Osteocyte (in vitro differentiated cells): ENCODE results near the gene CSF1. TPM values are rescaled to one million over a fixed set of nuclear protein-coding genes. Genes with fewer than 3 reads are reported as not detected.

Experiments used
- DNase-seq: peaks from one replicate; pipeline ENCODE4 v3.0.0; 2021; ENCODE audit warnings: mixed read lengths; ENCODE audit not compliant: unreplicated experiment; ENCODE audit errors: extremely low spot score
- H3K27ac Mint-ChIP-seq: one replicate; pipeline ENCODE4 v1.8.0; 2021; ENCODE audit warnings: mild to moderate bottlenecking, mixed read lengths; ENCODE audit not compliant: unreplicated experiment
- H3K27me3 Mint-ChIP-seq: one replicate; pipeline ENCODE4 v1.8.0; 2021; ENCODE audit warnings: mixed read lengths; ENCODE audit not compliant: unreplicated experiment
- H3K36me3 Mint-ChIP-seq: one replicate; pipeline ENCODE4 v1.8.0; 2021; ENCODE audit warnings: mixed read lengths; ENCODE audit not compliant: unreplicated experiment
- H3K4me1 Mint-ChIP-seq: one replicate; pipeline ENCODE4 v1.8.0; 2021; ENCODE audit warnings: mixed read lengths; ENCODE audit not compliant: unreplicated experiment
- H3K4me3 Mint-ChIP-seq: one replicate; pipeline ENCODE4 v1.8.0; 2021; ENCODE audit warnings: mild to moderate bottlenecking, moderate library complexity, mixed read lengths; ENCODE audit not compliant: unreplicated experiment
- H3K9me3 Mint-ChIP-seq: one replicate; pipeline ENCODE4 v1.8.0; 2021; ENCODE audit warnings: mixed read lengths; ENCODE audit not compliant: unreplicated experiment
- total RNA-seq: library from RNA; stranded (reverse); gene quantifications from 2 replicates; pipeline ENCODE4 v1.2.1, GENCODE V29; 2021
- TF ChIP-seq, protein P1 (sequence below): fragments of 200-600 bp; sonication (generic); IDR thresholded peaks from 2 replicates; pipeline ENCODE4 v1.5.0; 2021; ENCODE audit warnings: antibody characterized with exemption, mild to moderate bottlenecking, moderate library complexity

CSF1 gene
- total RNA-seq, 1 donor from 2014 or later = 27.9 TPM

DNA sequence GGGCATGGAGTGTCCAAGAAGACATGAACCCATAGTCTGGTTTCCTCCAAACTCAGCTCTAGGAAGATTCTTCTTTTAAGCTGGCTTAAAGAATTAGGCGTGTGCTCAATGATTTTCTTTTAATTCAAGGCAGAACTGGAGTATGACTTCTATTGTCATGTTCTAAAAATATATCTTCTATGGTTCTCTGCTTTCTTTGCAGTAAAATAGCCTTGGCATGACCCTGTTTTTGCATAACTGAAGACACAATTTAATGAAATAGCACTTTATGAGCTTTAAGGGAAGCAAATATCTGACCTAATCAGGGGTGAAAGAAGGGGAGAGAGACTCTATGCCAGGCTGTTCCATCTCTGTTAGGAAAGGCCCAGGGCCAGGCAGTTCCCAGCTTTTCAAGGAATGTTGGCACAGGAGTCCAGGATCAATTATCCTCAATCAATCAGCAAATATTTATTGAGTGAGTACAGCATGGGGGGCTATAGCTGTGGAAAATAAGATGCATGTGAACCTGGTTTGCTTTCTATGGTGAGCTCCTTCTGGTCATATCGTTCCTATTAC, 7.2 kb upstream of the CSF1 start:
- Mint-ChIP-seq H3K4me3 (no peak overlapping the region), H3K27me3 (peaks cover 3% of the 10 kb centered on the region), H3K36me3 (no peaks in the 10 kb centered on the region), H3K4me1 (peaks cover 6% of the 10 kb centered on the region), H3K27ac (no peak overlapping the region), H3K9me3 (no peaks in the 10 kb centered on the region)
- DNase-seq = no peak
- TF ChIP-seq, protein P1, sequence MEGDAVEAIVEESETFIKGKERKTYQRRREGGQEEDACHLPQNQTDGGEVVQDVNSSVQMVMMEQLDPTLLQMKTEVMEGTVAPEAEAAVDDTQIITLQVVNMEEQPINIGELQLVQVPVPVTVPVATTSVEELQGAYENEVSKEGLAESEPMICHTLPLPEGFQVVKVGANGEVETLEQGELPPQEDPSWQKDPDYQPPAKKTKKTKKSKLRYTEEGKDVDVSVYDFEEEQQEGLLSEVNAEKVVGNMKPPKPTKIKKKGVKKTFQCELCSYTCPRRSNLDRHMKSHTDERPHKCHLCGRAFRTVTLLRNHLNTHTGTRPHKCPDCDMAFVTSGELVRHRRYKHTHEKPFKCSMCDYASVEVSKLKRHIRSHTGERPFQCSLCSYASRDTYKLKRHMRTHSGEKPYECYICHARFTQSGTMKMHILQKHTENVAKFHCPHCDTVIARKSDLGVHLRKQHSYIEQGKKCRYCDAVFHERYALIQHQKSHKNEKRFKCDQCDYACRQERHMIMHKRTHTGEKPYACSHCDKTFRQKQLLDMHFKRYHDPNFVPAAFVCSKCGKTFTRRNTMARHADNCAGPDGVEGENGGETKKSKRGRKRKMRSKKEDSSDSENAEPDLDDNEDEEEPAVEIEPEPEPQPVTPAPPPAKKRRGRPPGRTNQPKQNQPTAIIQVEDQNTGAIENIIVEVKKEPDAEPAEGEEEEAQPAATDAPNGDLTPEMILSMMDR = no peak

DNA sequence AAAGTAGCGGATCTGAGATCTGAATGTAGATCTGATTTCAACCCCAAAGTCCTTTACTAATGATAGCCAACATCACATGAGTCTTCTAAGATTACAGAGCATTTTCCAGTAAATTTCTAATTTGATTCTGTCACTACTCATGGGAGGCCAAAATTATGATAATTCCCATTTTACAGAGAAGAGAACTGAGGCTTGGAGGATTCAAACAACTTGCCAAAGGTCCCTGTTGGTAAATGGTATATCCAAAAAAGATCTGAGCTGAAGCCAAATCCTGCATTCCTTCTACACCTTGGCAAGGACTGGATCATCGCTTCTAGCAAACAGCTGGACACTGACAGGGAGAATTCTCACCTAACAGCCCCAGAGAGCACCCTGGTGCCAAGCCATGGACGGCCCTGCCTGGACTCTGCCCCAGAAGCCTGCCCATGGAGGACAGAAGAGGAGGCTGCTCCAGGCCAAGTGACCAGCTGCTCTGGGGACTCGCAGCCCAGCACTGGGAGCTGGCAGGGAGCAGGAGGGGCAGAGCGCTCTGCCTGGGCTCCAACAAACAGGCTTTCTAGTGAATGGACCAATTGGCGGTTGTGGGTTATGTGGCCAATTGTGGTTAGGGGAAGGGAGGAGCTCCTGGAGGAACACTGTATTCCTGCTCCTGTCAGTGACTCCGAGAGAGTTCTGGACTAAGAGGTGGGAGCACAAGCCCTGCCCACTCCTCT, 6.4 kb upstream of the CSF1 start:
- no peak for DNase-seq
- Mint-ChIP-seq H3K27me3 (peaks cover 3% of the 10 kb centered on the region), H3K36me3 (no peaks in the 10 kb centered on the region), H3K4me3 (no peak overlapping the region), H3K9me3 (no peaks in the 10 kb centered on the region), H3K27ac (no peak overlapping the region), H3K4me1 (peaks cover 1% of the 10 kb centered on the region)
- TF ChIP-seq, protein P1 = no peak

DNA sequence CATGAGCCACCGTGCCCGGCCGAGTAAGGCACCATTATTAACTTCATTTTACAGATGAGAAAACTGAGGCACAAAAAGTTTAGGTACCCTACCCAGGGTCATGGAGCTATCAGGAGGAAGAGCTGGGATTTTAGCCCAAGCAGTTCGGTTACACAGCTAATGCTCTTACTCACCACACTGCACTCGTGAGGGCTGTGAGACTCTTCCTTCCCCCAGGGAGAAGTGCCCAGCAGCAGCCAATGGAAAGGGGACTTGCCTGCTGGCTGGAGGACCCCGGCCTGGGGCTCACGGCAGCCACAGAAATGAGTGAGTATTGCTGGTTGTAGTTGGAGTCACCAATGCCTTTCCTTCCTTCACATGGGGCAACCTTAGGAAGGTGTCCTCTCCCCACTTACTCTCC, 5.2 kb upstream of the CSF1 start:
- no peak for DNase-seq
- H3K27ac Mint-ChIP-seq = no peak overlapping the region
- no peaks in the 10 kb centered on the region for H3K9me3 Mint-ChIP-seq
- H3K4me1 Mint-ChIP-seq = peaks cover 10% of the 10 kb centered on the region
- H3K36me3 Mint-ChIP-seq = no peaks in the 10 kb centered on the region
- TF ChIP-seq, protein P1 = no peak
- H3K4me3 Mint-ChIP-seq = no peak overlapping the region
- peaks cover 3% of the 10 kb centered on the region for H3K27me3 Mint-ChIP-seq

DNA sequence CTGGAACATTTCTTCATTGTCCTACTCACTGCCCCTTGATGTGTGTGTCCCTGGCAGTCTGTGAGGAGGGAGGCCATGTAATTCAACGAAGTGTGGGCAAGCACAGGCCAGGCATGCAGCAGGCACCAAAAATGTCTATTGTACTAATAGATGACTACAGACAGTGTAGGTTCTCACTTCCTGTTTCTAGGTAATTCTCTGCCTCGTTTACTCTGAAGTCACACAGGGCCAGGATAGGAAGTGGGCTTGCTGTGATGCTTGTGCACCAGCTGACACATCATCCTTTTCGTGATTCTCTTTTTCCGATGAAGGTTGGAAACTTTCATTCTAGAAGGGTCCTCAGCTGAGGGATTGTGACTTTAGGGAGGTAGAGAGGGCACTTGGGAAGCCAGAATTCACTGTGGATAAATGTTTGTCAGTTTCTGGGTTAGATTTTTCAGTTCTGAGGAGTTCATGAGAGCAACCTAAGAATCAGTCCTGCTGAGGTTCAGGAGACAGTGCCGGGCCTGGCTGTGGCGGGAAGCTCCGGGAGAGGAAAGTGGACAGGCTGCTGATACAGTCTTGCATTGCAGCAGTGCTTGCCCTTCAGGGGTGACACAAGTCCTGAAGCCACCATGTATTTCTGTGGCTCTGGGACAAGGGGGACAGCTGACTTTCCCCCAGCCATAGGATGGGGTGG, 4.3 kb upstream of the CSF1 start:
- Mint-ChIP-seq H3K4me1 (peaks cover 10% of the 10 kb centered on the region), H3K9me3 (no peaks in the 10 kb centered on the region), H3K27ac (no peak overlapping the region), H3K4me3 (no peak overlapping the region), H3K36me3 (no peaks in the 10 kb centered on the region), H3K27me3 (peaks cover 3% of the 10 kb centered on the region)
- no peak for DNase-seq
- TF ChIP-seq, protein P1 = no peak

DNA sequence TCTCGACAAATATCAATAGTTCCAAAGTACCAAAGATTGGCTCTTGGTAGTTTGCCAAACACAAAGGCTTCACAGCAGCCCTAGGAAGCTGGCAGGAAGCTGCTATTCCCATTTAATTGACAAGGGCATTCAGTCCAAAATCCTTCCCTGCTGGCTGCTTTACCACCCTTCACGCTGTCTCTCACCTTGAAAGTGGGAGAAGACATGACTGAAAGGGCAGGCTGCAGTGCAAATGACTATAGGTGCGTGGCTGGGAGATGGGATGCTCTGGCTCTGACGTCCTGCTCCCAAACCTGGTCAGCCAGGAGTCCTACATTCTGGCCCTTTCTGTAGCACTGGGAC, 3.8 kb upstream of the CSF1 start:
- Mint-ChIP-seq H3K4me1 (peaks cover 13% of the 10 kb centered on the region), H3K4me3 (no peak overlapping the region), H3K36me3 (no peaks in the 10 kb centered on the region), H3K27ac (no peak overlapping the region), H3K27me3 (peaks cover 3% of the 10 kb centered on the region), H3K9me3 (no peaks in the 10 kb centered on the region)
- TF ChIP-seq, protein P1 = no peak
- no peak for DNase-seq
